ENCODE measurements around the gene PTPRCAP. TPM values are rescaled to one million over a fixed set of nuclear protein-coding genes. Genes with fewer than 3 reads are reported as not detected.

The PTPRCAP gene
- total RNA-seq, 2 donors from 2014 or later: 1.9 to 2.8 TPM

DNA sequence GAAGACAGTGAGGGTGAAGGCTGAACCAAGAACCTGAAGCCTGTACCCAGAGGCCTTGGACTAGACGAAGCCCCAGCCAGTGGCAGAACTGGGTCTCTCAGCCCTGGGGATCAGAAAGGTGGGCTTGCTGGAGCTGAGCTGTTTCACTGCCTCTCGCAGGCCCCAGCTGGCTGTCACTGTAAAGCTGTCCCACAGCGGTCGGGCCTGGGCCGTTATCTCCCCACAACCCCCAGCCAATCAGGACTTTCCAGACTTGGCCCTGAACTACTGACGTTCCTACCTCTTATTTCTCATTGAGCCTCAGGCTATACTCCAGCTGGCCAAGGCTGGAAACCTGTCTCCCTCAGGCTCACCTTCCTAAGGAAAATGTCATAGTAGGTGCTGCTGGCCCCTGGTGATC, 39.9 kb downstream of the PTPRCAP start:
- H3K9me3 ChIP-seq: no peaks in the 10 kb centered on the region
- H3K27ac ChIP-seq: no peak overlapping the region
- H3K36me3 ChIP-seq: peaks cover 37% of the 10 kb centered on the region

DNA sequence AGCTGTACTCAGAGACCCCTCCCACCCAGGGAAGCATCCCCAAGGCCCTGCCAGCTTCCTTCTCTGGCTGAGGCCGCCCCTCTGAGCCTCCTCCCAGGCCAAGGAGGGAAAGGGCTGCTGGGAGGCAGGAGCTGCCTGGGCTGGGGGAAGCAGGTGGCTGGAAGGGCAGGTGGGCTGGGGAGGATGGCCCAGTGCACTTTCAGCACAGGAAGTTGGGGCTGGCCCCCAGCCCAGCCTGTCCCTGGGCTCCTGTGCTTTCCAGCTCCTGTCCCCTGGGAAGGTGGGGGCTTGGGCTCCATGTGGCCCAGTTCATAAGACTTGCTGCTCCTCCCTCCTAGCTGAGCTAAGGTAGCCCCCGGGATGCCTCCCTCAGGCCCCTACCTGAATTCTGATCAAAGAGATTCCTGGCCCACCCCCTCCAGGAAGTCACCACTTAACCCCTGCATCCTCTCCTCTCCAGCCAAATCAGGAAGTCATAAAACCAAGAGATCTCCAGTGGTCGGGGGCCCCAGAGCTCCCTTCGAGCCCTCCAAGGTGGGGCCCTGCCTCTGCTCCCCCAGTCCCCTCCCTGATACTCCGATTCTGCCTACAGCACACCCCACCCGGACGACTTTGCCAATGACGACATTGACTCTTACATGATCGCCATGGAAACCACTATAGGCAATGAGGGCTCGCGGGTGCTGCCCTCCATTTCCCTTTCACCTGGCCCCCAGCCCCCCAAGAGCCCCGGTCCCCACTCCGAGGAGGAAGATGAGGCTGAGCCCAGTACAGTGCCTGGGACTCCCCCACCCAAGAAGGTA, 40.7 kb downstream of the PTPRCAP start:
- H3K4me1 ChIP-seq: peaks cover 0 to 37% of the 10 kb centered on the region in 2 donors
- no peak overlapping the region for H3K27ac ChIP-seq
- DNase-seq (ENCODE audit: low spot score): no peak

More for the DNA sequence above, 39.9 kb downstream of the PTPRCAP start:
- TF ChIP-seq, protein P1, sequence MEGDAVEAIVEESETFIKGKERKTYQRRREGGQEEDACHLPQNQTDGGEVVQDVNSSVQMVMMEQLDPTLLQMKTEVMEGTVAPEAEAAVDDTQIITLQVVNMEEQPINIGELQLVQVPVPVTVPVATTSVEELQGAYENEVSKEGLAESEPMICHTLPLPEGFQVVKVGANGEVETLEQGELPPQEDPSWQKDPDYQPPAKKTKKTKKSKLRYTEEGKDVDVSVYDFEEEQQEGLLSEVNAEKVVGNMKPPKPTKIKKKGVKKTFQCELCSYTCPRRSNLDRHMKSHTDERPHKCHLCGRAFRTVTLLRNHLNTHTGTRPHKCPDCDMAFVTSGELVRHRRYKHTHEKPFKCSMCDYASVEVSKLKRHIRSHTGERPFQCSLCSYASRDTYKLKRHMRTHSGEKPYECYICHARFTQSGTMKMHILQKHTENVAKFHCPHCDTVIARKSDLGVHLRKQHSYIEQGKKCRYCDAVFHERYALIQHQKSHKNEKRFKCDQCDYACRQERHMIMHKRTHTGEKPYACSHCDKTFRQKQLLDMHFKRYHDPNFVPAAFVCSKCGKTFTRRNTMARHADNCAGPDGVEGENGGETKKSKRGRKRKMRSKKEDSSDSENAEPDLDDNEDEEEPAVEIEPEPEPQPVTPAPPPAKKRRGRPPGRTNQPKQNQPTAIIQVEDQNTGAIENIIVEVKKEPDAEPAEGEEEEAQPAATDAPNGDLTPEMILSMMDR (IDR thresholded peaks at IDR 0.05): no peak
- no peak overlapping the region for H3K4me3 ChIP-seq
- DNase-seq (ENCODE audit: low spot score): no peak
- H3K4me1 ChIP-seq: peaks cover 0 to 31% of the 10 kb centered on the region in 2 donors
- H3K27me3 ChIP-seq: no peaks in the 10 kb centered on the region

DNA sequence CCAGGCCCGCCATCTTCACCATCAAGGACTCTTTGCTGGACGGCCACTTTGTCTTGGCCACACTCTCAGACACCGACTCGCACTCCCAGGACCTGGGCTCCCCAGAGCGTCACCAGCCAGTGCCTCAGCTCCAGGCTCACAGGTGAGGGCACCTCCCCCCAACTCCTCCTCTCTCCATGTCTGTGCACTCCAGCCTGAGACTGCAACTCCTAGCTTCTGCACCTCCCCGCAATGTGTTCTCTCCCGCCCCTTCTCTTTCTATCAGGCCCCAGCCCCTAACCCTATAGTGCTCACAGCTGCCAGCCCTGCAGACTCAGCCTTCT, 41.3 kb downstream of the PTPRCAP start:
- peaks cover 0 to 40% of the 10 kb centered on the region in 2 donors for H3K4me1 ChIP-seq
- no peak overlapping the region for H3K4me3 ChIP-seq
- H3K9me3 ChIP-seq: no peaks in the 10 kb centered on the region
- H3K27me3 ChIP-seq: no peaks in the 10 kb centered on the region
- no peak overlapping the region for H3K27ac ChIP-seq
- H3K36me3 ChIP-seq: peaks cover 37% of the 10 kb centered on the region
- TF ChIP-seq, protein P1 (IDR thresholded peaks at IDR 0.05): no peak
- no peak for DNase-seq (ENCODE audit: low spot score)

More for the DNA sequence above, 40.7 kb downstream of the PTPRCAP start:
- TF ChIP-seq, protein P1 (IDR thresholded peaks at IDR 0.05): no peak
- Histone ChIP-seq H3K36me3 (peaks cover 37% of the 10 kb centered on the region), H3K27me3 (no peaks in the 10 kb centered on the region), H3K9me3 (no peaks in the 10 kb centered on the region), H3K4me3 (no peak overlapping the region)

DNA sequence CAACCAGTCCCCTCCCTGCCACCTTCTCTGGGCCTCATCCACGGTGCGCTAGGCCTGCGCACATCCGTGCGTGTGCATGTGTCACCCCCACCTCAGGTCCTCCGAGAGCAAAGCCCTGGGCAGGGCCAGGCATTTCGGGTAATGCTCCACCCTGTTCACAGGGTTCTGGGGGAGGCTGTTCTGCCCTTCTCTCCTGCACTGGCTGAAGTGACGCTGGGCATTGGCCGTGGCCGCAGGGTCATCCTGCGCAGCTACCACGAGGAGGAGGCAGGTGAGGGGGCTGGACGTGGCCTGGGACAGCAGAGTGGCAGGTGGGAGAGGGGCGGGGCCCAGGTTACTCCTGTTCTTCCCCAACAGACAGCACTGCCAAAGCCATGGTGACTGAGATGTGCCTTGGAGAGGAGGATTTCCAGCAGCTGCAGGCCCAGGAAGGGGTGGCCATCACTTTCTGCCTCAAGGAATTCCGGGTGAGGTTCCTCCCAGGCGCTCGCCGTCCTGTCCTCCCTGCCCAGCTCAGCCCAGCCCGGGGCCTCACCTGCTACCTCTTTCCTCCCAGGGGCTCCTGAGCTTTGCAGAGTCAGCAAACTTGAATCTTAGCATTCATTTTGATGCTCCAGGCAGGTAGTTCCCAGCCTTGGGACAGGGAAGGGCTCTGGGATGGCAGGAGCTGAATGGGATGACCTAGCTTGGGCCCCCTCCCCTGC, 41.8 kb downstream of the PTPRCAP start:
- H3K36me3 ChIP-seq: peaks cover 37% of the 10 kb centered on the region
- TF ChIP-seq, protein P1 (IDR thresholded peaks at IDR 0.05): no peak
- no peak overlapping the region for H3K4me3 ChIP-seq
- no peak for DNase-seq (ENCODE audit: low spot score)
- H3K27ac ChIP-seq: no peak overlapping the region
- peaks cover 0 to 40% of the 10 kb centered on the region in 2 donors for H3K4me1 ChIP-seq
- no peaks in the 10 kb centered on the region for H3K27me3 ChIP-seq
- H3K9me3 ChIP-seq: no peaks in the 10 kb centered on the region

DNA sequence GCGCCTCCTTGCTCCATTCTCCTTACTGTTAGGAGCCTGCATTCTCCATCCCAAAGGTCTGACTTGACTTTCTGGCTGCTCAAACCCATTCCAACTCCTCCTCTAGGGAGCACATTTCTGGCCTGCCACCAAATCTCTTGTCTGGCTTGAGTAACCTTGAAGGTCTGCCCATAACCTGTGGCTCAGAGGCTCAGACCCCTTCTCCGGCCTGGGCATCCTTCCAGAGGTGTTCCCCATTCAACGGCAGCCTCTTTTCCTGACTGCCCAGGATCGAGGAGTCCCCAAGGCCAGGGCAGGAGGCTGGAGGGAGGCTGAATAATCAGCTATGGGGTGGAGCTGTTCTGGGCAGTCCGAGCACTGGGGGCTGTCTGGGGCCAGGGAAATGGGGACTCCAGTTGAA, 43.5 kb downstream of the PTPRCAP start:
- Histone ChIP-seq H3K27ac (no peak overlapping the region), H3K27me3 (no peaks in the 10 kb centered on the region), H3K4me1 (peaks cover 0 to 32% of the 10 kb centered on the region in 2 donors), H3K9me3 (no peaks in the 10 kb centered on the region), H3K4me3 (no peak overlapping the region), H3K36me3 (peaks cover 29% of the 10 kb centered on the region)
- TF ChIP-seq, protein P1 (IDR thresholded peaks at IDR 0.05): no peak
- no peak for DNase-seq (ENCODE audit: low spot score)
